H1 (cell line): Measurements from ENCODE around the gene SLC5A10. TPM values are rescaled to one million over a fixed set of nuclear protein-coding genes. Genes with fewer than 3 reads are reported as not detected.

Experiments used
- CTCF ChIA-PET: fragments of 300-600 bp; sonication (Branson Sonifier 250); formaldehyde crosslinking; loops from one replicate; lab custom pipeline; 2021; ENCODE audit not compliant: partially characterized antibody; lab: Charles Lee
- POLR2A ChIA-PET: fragments of 300-600 bp; sonication (Branson Sonifier 250); formaldehyde crosslinking; loops from one replicate; lab custom pipeline; 2021; ENCODE audit warnings: inconsistent platforms; ENCODE audit not compliant: partially characterized antibody; lab: Charles Lee
- DNase-seq, 2 experiments: peaks; one replicate each; pipeline versions ENCODE4 v3.0.0 to v3.0.0-alpha.2; 2010 to 2022; ENCODE audit warnings: low spot score in 2 of 2, low read depth in 1 of 2, mixed read lengths in 1 of 2
- FAIRE-seq: peaks from 2 replicates; lab custom pipeline; 2011; peaks lifted over from hg19 to GRCh38; lab: Jason Lieb, UNC
- H2AFZ ChIP-seq: 2 replicates; pipeline ENCODE4 v1.8.1; 2012; ENCODE audit warnings: low read length, inconsistent platforms
- H2AK5ac ChIP-seq: 2 replicates; pipeline ENCODE4 v1.6.1; 2013; ENCODE audit warnings: low read depth, low read length
- H2BK120ac ChIP-seq: replicated peaks from 2 replicates; pipeline ENCODE3; 2013; ENCODE audit warnings: low read depth, low read length, inconsistent platforms
- H2BK12ac ChIP-seq: 2 replicates; pipeline ENCODE4 v1.6.1; 2013; ENCODE audit warnings: low read depth, low read length
- H2BK15ac ChIP-seq: 2 replicates; pipeline ENCODE4 v1.6.1; 2013; ENCODE audit warnings: low read length
- H2BK20ac ChIP-seq: 2 replicates; pipeline ENCODE4 v1.6.1; 2013; ENCODE audit warnings: low read length
- H2BK5ac ChIP-seq: 2 replicates; pipeline ENCODE4 v1.6.1; 2013; ENCODE audit warnings: low read depth, low read length
- H3K14ac ChIP-seq: 2 replicates; pipeline ENCODE4 v1.6.1; 2013; ENCODE audit warnings: inconsistent platforms; ENCODE audit not compliant: insufficient read length
- H3K18ac ChIP-seq: 2 replicates; pipeline ENCODE4 v1.6.1; 2013; ENCODE audit warnings: low read length; ENCODE audit errors: extremely low read depth
- H3K23ac ChIP-seq: 2 replicates; pipeline ENCODE4 v1.6.1; 2013; ENCODE audit warnings: inconsistent platforms; ENCODE audit not compliant: insufficient read length
- H3K23me2 ChIP-seq: 2 replicates; pipeline ENCODE4 v1.6.1; 2013; ENCODE audit warnings: low read depth, low read length
- H3K27ac ChIP-seq: 2 replicates; pipeline ENCODE4 v1.6.1; 2011; ENCODE audit warnings: low read depth, low read length, inconsistent platforms
- H3K27me3 ChIP-seq, 4 experiments: replicated peaks in 1 of 4; 1 replicate in 1 of 4; 2 replicates in 3 of 4; pipeline versions ENCODE4 v1.6.1 to v1.8.1; 2011 to 2013; ENCODE audit warnings: low read length in 3 of 4, mild to moderate bottlenecking in 3 of 4, inconsistent platforms in 2 of 4, mixed read lengths in 2 of 4, moderate library complexity in 1 of 4; ENCODE audit not compliant: control insufficient read depth in 3 of 4, insufficient read depth in 3 of 4; ENCODE audit errors: extremely low read depth in 1 of 4
- H3K36me3 ChIP-seq, 4 experiments: 2 replicates each; pipeline versions ENCODE4 v1.6.1 to v1.8.1; 2011 to 2013; ENCODE audit warnings: mild to moderate bottlenecking in 4 of 4, low read length in 3 of 4, moderate library complexity in 2 of 4, control low read depth in 1 of 4, inconsistent platforms in 1 of 4; ENCODE audit not compliant: insufficient read depth in 4 of 4, control insufficient read depth in 2 of 4
- H3K4ac ChIP-seq: replicated peaks from 2 replicates; pipeline ENCODE3; 2013; ENCODE audit warnings: low read length, low read depth, mixed read lengths, inconsistent platforms; ENCODE audit not compliant: insufficient read length
- H3K4me1 ChIP-seq, 4 experiments: replicated peaks in 1 of 4; 1 replicate in 1 of 4; 2 replicates in 3 of 4; pipeline versions ENCODE4 v1.6.1 to v1.8.1; 2011 to 2013; ENCODE audit warnings: low read length in 3 of 4, inconsistent platforms in 2 of 4, mixed read lengths in 1 of 4; ENCODE audit not compliant: insufficient read depth in 4 of 4, control insufficient read depth in 3 of 4
- H3K4me2 ChIP-seq, 2 experiments: 2 replicates each; pipeline versions ENCODE4 v1.6.1 to v1.8.1; 2011 to 2013; ENCODE audit warnings: low read depth in 2 of 2, low read length in 2 of 2, control low read depth in 1 of 2, inconsistent platforms in 1 of 2, mild to moderate bottlenecking in 1 of 2; ENCODE audit not compliant: insufficient read depth in 1 of 2
- H3K4me3 ChIP-seq, 4 experiments: fragments of 200-600, 300-600 bp in 1 of 4; sonication (generic), shearing (Covaris generic), sonication (Bioruptor Twin) in 1 of 4; 2 replicates each; pipeline versions ENCODE4 v1.5.1 to v1.8.1; 2011 to 2016; ENCODE audit warnings: low read length in 4 of 4, low read depth in 3 of 4, control low read depth in 2 of 4, inconsistent platforms in 2 of 4, mild to moderate bottlenecking in 2 of 4, mixed read lengths in 1 of 4, moderate library complexity in 1 of 4; ENCODE audit not compliant: insufficient read depth in 2 of 4; ENCODE audit errors: extremely low read depth in 1 of 4
- H3K56ac ChIP-seq: replicated peaks from 2 replicates; pipeline ENCODE3; 2013; ENCODE audit warnings: low read depth, mild to moderate bottlenecking, mixed read lengths, low read length, inconsistent platforms; ENCODE audit not compliant: insufficient read length
- H3K79me1 ChIP-seq: 2 replicates; pipeline ENCODE4 v1.6.1; 2013; ENCODE audit warnings: low read depth, low read length, control low read depth
- H3K79me2 ChIP-seq, 2 experiments: 2 replicates each; pipeline versions ENCODE4 v1.6.1 to v1.8.1; 2012 to 2013; ENCODE audit warnings: low read length in 2 of 2, mild to moderate bottlenecking in 2 of 2, inconsistent platforms in 1 of 2; ENCODE audit not compliant: insufficient read depth in 2 of 2, control insufficient read depth in 1 of 2
- H3K9ac ChIP-seq, 4 experiments: replicated peaks in 1 of 4; 1 replicate in 1 of 4; 2 replicates in 3 of 4; pipeline versions ENCODE4 v1.6.1 to v1.8.1; 2011 to 2013; ENCODE audit warnings: low read depth in 3 of 4, low read length in 3 of 4, control low read depth in 2 of 4, mild to moderate bottlenecking in 2 of 4, moderate library complexity in 2 of 4, inconsistent platforms in 1 of 4; ENCODE audit errors: extremely low read depth in 1 of 4
- H3K9me3 ChIP-seq, 2 experiments: 2 replicates each; pipeline versions ENCODE4 v1.6.1 to v1.8.1; 2012 to 2013; ENCODE audit warnings: mild to moderate bottlenecking in 2 of 2, moderate library complexity in 2 of 2, control low read depth in 1 of 2, inconsistent platforms in 1 of 2, low read depth in 1 of 2, low read length in 1 of 2, mixed read lengths in 1 of 2; ENCODE audit not compliant: insufficient read depth in 2 of 2
- H4K20me1 ChIP-seq, 2 experiments: replicated peaks in 1 of 2; 2 replicates each; pipeline versions ENCODE3 to v1.8.1; 2011 to 2013; ENCODE audit warnings: inconsistent platforms in 2 of 2, low read length in 2 of 2, mild to moderate bottlenecking in 1 of 2; ENCODE audit not compliant: insufficient read depth in 2 of 2, control insufficient read depth in 1 of 2
- H4K5ac ChIP-seq: 2 replicates; pipeline ENCODE4 v1.6.1; 2013; ENCODE audit warnings: low read length, low read depth, mixed read lengths, inconsistent platforms; ENCODE audit not compliant: insufficient read length
- H4K8ac ChIP-seq: 2 replicates; pipeline ENCODE4 v1.8.0; 2013; ENCODE audit warnings: mild to moderate bottlenecking, moderate library complexity, low read length, inconsistent platforms; ENCODE audit not compliant: insufficient read depth; ENCODE audit errors: extremely low read depth
- H4K91ac ChIP-seq: replicated peaks from 2 replicates; pipeline ENCODE3; 2013; ENCODE audit warnings: low read length, mixed read lengths, inconsistent platforms; ENCODE audit not compliant: insufficient read length
- CEBPB ChIP-seq: IDR thresholded peaks from 2 replicates; pipeline ENCODE4 v1.6.1; 2012; ENCODE audit warnings: low read depth, low read length
- CHD1 ChIP-seq: IDR thresholded peaks from 2 replicates; pipeline ENCODE4 v1.6.1; 2012; ENCODE audit warnings: low read depth, low read length, improper control_type of control experiment
- CHD2 ChIP-seq: IDR thresholded peaks from 2 replicates; pipeline ENCODE4 v1.6.1; 2012; ENCODE audit warnings: low read length, improper control_type of control experiment
- CREB1 ChIP-seq: IDR thresholded peaks from 2 replicates; pipeline ENCODE4 v1.6.1; 2012; ENCODE audit warnings: inconsistent platforms
- E2F6 ChIP-seq: IDR thresholded peaks from 2 replicates; pipeline ENCODE4 v1.6.1; 2012; ENCODE audit warnings: inconsistent platforms
- EP300 ChIP-seq, 2 experiments: IDR thresholded peaks; 1 replicate in 1 of 2; 2 replicates in 1 of 2; pipeline ENCODE4 v1.6.1; 2011 to 2012; ENCODE audit warnings: low read depth in 2 of 2, low read length in 2 of 2, mild to moderate bottlenecking in 2 of 2, borderline replicate concordance in 1 of 2, inconsistent platforms in 1 of 2, moderate library complexity in 1 of 2
- KDM4A ChIP-seq: IDR thresholded peaks from one replicate; pipeline ENCODE4 v1.7.1; 2012; ENCODE audit warnings: low read depth, mild to moderate bottlenecking, moderate library complexity, low read length, inconsistent platforms; ENCODE audit not compliant: severe bottlenecking
- NANOG ChIP-seq: IDR thresholded peaks from 2 replicates; pipeline ENCODE4 v1.6.1; 2011; ENCODE audit warnings: low read length, low read depth, mild to moderate bottlenecking, inconsistent platforms; ENCODE audit not compliant: insufficient read depth, poor library complexity, severe bottlenecking
- SP2 ChIP-seq: IDR thresholded peaks from 2 replicates; pipeline ENCODE4 v1.6.1; 2012; ENCODE audit warnings: mild to moderate bottlenecking, low read length, inconsistent platforms
- TAF7 ChIP-seq: optimal IDR thresholded peaks from 2 replicates; pipeline ENCODE3; 2011; ENCODE audit warnings: low read depth, mild to moderate bottlenecking, inconsistent platforms, low read length, moderate library complexity, borderline replicate concordance
- ZNF274 ChIP-seq: IDR thresholded peaks from 2 replicates; pipeline ENCODE4 v1.7.0; 2012; ENCODE audit warnings: low read length, borderline replicate concordance; ENCODE audit errors: extremely low read depth
- WGBS, 2 experiments: shearing (Covaris generic) in 1 of 2; methylation state at CpG; one replicate each; pipeline versions ENCODE4 v1.1.6 to v1.1.7; 2013 to 2015; ENCODE audit warnings: low lambda C conversion rate in 2 of 2, mixed read lengths in 2 of 2, inconsistent platforms in 1 of 2, low coverage in 1 of 2, missing lambda C conversion rate in 1 of 2; ENCODE audit not compliant: insufficient replicate concordance in 2 of 2, insufficient coverage in 1 of 2, insufficient read length in 1 of 2; ENCODE audit errors: extremely low coverage in 1 of 2, missing lambda C conversion rate in 1 of 2; 5-methylcytosine and 5-hydroxymethylcytosine counted together
- polyA plus RNA-seq, 7 experiments: library from polyadenylated mRNA; depleted of rRNA in 3 of 7; stranded (reverse) in 5 of 7; unstranded in 2 of 7; fragments of >200 nt in 5 of 7; fragments of 200-250 nt in 2 of 7; gene quantifications; 1 replicate in 5 of 7; 2 replicates in 1 of 7; 4 replicates in 1 of 7; pipeline versions ENCODE4 v1.2.1 to v1.2.3, GENCODE V29; 2011 to 2013; ENCODE audit warnings: missing spikeins in 2 of 7, mixed read lengths in 2 of 7
- total RNA-seq: library from RNA; stranded (reverse); fragmentation: NEBNext Ultra II Directional; extraction: Animal tissue kit (Norgen Biotek cat#: 25700); gene quantifications from 2 replicates; pipeline ENCODE4 v1.2.1, GENCODE V29; 2021
- TF ChIP-seq, protein P1 (sequence below): IDR thresholded peaks from 2 replicates; pipeline ENCODE4 v1.6.1; 2011; ENCODE audit warnings: low read length, improper control_type of control experiment

The SLC5A10 gene
- total and polyA plus RNA-seq, 2 of the 8 experiments (the other 6 are each of a cell fraction or from before 2014, with no cell fraction given), result 0.05 to 0.11 TPM

DNA sequence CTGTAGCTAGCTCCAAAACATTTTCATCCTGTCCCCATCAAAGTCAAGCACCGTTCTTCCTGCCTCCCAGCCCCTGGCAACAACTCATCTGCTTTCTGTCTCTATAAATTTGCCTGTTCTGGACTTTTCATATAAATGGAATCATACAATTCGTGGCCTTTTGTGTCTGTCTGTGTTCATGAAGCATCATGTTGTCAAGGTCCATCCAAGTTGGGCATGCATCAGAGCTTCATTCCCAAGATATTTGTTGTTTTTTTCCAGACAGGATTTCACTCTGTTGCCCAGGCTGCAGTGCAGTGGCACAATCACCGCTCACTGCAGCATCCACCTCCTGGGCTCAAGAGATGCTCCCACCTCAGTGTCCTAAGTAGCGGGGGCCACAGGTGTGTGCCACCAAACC, 5.9 kb downstream of the SLC5A10 start:
- no peak overlapping the region for H3K56ac ChIP-seq
- no peak for TF ChIP-seq TAF7
- TF ChIP-seq EP300 (IDR thresholded peaks at IDR 0.05; ENCODE audit: borderline replicate concordance in 1 of 2, low read depth in 2 of 2, low read length in 2 of 2), result no peak
- TF ChIP-seq KDM4A, result no peak
- no peak for TF ChIP-seq E2F6
- TF ChIP-seq CHD2, result no peak
- no peak for TF ChIP-seq CREB1
- no peak for TF ChIP-seq NANOG
- TF ChIP-seq SP2, result no peak
- no peak for TF ChIP-seq CEBPB
- no peak for TF ChIP-seq ZNF274
- no peak for TF ChIP-seq CHD1
- TF ChIP-seq, protein P1, sequence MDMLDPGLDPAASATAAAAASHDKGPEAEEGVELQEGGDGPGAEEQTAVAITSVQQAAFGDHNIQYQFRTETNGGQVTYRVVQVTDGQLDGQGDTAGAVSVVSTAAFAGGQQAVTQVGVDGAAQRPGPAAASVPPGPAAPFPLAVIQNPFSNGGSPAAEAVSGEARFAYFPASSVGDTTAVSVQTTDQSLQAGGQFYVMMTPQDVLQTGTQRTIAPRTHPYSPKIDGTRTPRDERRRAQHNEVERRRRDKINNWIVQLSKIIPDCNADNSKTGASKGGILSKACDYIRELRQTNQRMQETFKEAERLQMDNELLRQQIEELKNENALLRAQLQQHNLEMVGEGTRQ, result no peak
- H3K4me2 ChIP-seq, result no peak overlapping the region
- H3K9ac ChIP-seq, result no peak overlapping the region
- H3K14ac ChIP-seq, result no peak overlapping the region
- no peak overlapping the region for H4K5ac ChIP-seq
- WGBS, 2 experiments, result 90% methylated on average over 4 of the region's 4 CpGs; no CpG with 5 or more reads in 1 of the 2 experiments
- H3K4me3 ChIP-seq, result no peak overlapping the region
- no peak overlapping the region for H4K8ac ChIP-seq
- no peaks in the 10 kb centered on the region for H3K79me1 ChIP-seq
- H3K9me3 ChIP-seq, result no peaks in the 10 kb centered on the region
- H3K4ac ChIP-seq, result no peak overlapping the region
- no peak overlapping the region for H2AK5ac ChIP-seq
- H2BK12ac ChIP-seq, result no peak overlapping the region
- H2BK20ac ChIP-seq, result no peak overlapping the region
- no peak overlapping the region for H3K23ac ChIP-seq
- no peak overlapping the region for H2BK15ac ChIP-seq
- no peaks in the 10 kb centered on the region for H3K36me3 ChIP-seq
- H2AFZ ChIP-seq, result no peak overlapping the region
- H2BK5ac ChIP-seq, result no peak overlapping the region
- ChIA-PET POLR2A (no interaction called here), CTCF (interaction anchor here (1.2 to 4.0 kb wide), 7 partner anchors 9 to 63 kb away, joined by 3 to 49 read pairs (median 4); no protein-coding TSS in a partner anchor)
- no peaks in the 10 kb centered on the region for H4K20me1 ChIP-seq
- H3K4me1 ChIP-seq, result peaks cover 0 to 5% (median 0%) of the 10 kb centered on the region in 4 experiments; a peak in 1 of 7 replicates
- no peak overlapping the region for H3K27ac ChIP-seq
- no peak overlapping the region for H4K91ac ChIP-seq
- no peak overlapping the region for H2BK120ac ChIP-seq
- DNase-seq (no peak), FAIRE-seq (no peak)
- no peaks in the 10 kb centered on the region for H3K23me2 ChIP-seq
- H3K18ac ChIP-seq, result no peak overlapping the region
- no peaks in the 10 kb centered on the region for H3K27me3 ChIP-seq
- no peaks in the 10 kb centered on the region for H3K79me2 ChIP-seq
